Right cardiac atrium (tissue), 5 donors: ENCODE results near the gene B3GNT5. TPM values are rescaled to one million over a fixed set of nuclear protein-coding genes. Genes with fewer than 3 reads are reported as not detected.

Source experiments
- ATAC-seq, 2 donors: fragments of 200-7000 bp; cut with Tn5 transposase; one replicate each; pipeline versions ENCODE4 v1.8.0 to v1.9.1; 2020; ENCODE audit warnings: moderate library complexity in 2 of 2, mild to moderate bottlenecking in 1 of 2
- DNase-seq, 3 donors: peaks; one replicate each; pipeline ENCODE4 v3.0.0-alpha.2; 2020
- H3K27ac ChIP-seq: one replicate; pipeline ENCODE4 v1.5.1; 2013; ENCODE audit warnings: mild to moderate bottlenecking, low read length, control low read depth, moderate library complexity
- H3K27me3 ChIP-seq: one replicate; pipeline ENCODE4 v1.6.1; 2013; ENCODE audit not compliant: control insufficient read depth, insufficient read depth
- H3K4me1 ChIP-seq: one replicate; pipeline ENCODE4 v1.6.1; 2013; ENCODE audit warnings: low read length; ENCODE audit not compliant: control insufficient read depth, insufficient read depth
- H3K4me3 ChIP-seq: one replicate; pipeline ENCODE4 v1.5.1; 2013; ENCODE audit warnings: low read length, control low read depth
- H3K9me3 ChIP-seq: one replicate; pipeline ENCODE4 v1.6.1; 2013; ENCODE audit warnings: low read length; ENCODE audit not compliant: control insufficient read depth
- WGBS: extraction: QIAGEN DNeasy Blood & Tissue Kit; methylation state at CpG from one replicate; pipeline ENCODE4 v1.1.7; 2013; 5-methylcytosine and 5-hydroxymethylcytosine counted together
- intact Hi-C, 4 donors: fragments of 100-400 bp; cut with DNase I; formaldehyde crosslinking; loops; one replicate each; pipeline versions ENCODE4 v1.11.0 to v1.14.0; 2022 to 2023
- polyA plus RNA-seq: library from polyadenylated mRNA; stranded (reverse); fragments of 200-250 nt; gene quantifications from one replicate; pipeline ENCODE4 v1.2.3, GENCODE V29; 2013
- total RNA-seq, 4 donors: library from RNA; stranded (reverse); fragmentation: NEBNext Ultra II Directional; extraction: Animal tissue kit (Norgen Biotek cat#: 25700); gene quantifications; one replicate each; pipeline ENCODE4 v1.2.1, GENCODE V29; 2021
- donor health status: healthy with polysubstance abuse.
- donor health status: DM: no; HTN: yes; CAD: no.
- donor health status: DM: no; HTN: no; CAD: no.
- donor health status: DM: no; HTN: yes; CAD: no; lungs with severe emphysema.
- donor health status: DM: yes; HTN: yes; CAD: no.

The B3GNT5 gene
- total and polyA plus RNA-seq, 5 donors: 1.8 to 4.3 (median 2.5) TPM

GRCh38 chr3:183266454-183266853, 13.4 kb downstream of the B3GNT5 start:
- no peak overlapping the region for H3K27ac ChIP-seq
- no peak overlapping the region for H3K4me3 ChIP-seq
- no peaks in the 10 kb centered on the region for H3K27me3 ChIP-seq
- H3K9me3 ChIP-seq: no peaks in the 10 kb centered on the region
- intact Hi-C loops: no loop called here
- ATAC-seq: no peak
- H3K4me1 ChIP-seq: no peaks in the 10 kb centered on the region
- DNase-seq: no peak
- WGBS: 92% methylated on average over 3 of the region's 3 CpGs

DNA sequence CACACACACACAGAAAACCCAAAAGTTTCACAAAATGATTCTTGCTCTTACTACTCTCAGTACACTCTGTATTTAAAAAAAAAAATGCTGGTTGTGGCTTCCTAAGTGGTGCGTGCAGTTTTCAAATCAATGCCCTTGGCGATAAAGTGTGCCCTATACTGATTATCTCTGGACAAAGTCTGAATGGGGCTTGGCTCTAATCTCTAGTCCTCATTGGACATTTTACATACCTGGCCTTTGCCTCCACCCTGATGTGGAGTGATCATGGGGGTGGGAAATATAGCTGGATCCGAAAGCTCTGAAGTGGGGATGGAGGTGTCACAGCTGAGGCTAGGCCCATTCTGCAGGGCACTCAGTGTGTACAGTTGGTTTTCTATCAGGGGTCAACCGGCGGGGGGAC, 14.1 kb downstream of the B3GNT5 start:
- Histone ChIP-seq H3K4me3 (no peak overlapping the region), H3K27ac (no peak overlapping the region), H3K9me3 (no peaks in the 10 kb centered on the region), H3K4me1 (no peaks in the 10 kb centered on the region), H3K27me3 (no peaks in the 10 kb centered on the region)
- intact Hi-C loops: no loop called here
- ATAC-seq (no peak), DNase-seq (no peak)
- 98% methylated on average over 5 of the region's 5 CpGs for WGBS

GRCh38 chr3:183268366-183268765, 15.3 kb downstream of the B3GNT5 start:
- ATAC-seq (no peak), DNase-seq (no peak)
- no peak overlapping the region for H3K27ac ChIP-seq
- WGBS: 80% methylated on average over 5 of the region's 5 CpGs
- no peak overlapping the region for H3K4me3 ChIP-seq
- H3K27me3 ChIP-seq: no peaks in the 10 kb centered on the region
- intact Hi-C loops: no loop called here
- no peaks in the 10 kb centered on the region for H3K4me1 ChIP-seq
- H3K9me3 ChIP-seq: no peaks in the 10 kb centered on the region

DNA sequence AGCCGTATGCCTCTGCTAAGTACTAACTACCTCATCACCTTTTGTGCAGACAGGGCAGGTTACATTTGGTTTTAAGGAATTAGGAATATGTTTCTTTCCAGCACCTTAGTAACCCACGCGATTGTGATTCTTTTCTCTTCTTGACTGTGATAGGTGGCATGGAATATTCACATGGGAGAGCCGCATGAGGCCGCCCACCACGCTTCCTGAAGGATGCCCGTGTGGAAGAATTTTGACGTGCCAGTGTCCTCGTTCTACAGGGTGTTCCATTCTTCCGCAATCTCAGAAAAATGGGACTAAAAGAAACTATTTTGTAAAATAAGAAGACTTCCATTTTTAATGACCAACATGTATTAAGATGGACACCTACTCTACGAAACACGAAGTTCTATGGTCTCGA, 16.3 kb downstream of the B3GNT5 start:
- no peak overlapping the region for H3K4me3 ChIP-seq
- H3K27ac ChIP-seq: no peak overlapping the region
- no peaks in the 10 kb centered on the region for H3K9me3 ChIP-seq
- WGBS: 96% methylated on average over 13 of the region's 13 CpGs
- H3K4me1 ChIP-seq: no peaks in the 10 kb centered on the region
- no peaks in the 10 kb centered on the region for H3K27me3 ChIP-seq
- intact Hi-C loops: no loop called here
- ATAC-seq: no peak
- no peak for DNase-seq

- WGBS: 85% methylated on average over 7 of the region's 7 CpGs
- no peak overlapping the region for H3K4me3 ChIP-seq
- DNase-seq: no peak
- no peaks in the 10 kb centered on the region for H3K27me3 ChIP-seq
- no peak for ATAC-seq
- no peaks in the 10 kb centered on the region for H3K4me1 ChIP-seq
- intact Hi-C loops: no loop called here
- H3K9me3 ChIP-seq: no peaks in the 10 kb centered on the region
- no peak overlapping the region for H3K27ac ChIP-seq
Measured at GRCh38 chr3:183270344-183270743, 17.3 kb downstream of the B3GNT5 start.

- 95% methylated on average over 3 of the region's 3 CpGs for WGBS
- intact Hi-C loops: no loop called here
- no peaks in the 10 kb centered on the region for H3K9me3 ChIP-seq
- H3K4me1 ChIP-seq: no peaks in the 10 kb centered on the region
- DNase-seq (no peak), ATAC-seq (no peak)
- no peak overlapping the region for H3K27ac ChIP-seq
- no peaks in the 10 kb centered on the region for H3K27me3 ChIP-seq
- no peak overlapping the region for H3K4me3 ChIP-seq
Measured at GRCh38 chr3:183272142-183272541, 19.1 kb downstream of the B3GNT5 start.

DNA sequence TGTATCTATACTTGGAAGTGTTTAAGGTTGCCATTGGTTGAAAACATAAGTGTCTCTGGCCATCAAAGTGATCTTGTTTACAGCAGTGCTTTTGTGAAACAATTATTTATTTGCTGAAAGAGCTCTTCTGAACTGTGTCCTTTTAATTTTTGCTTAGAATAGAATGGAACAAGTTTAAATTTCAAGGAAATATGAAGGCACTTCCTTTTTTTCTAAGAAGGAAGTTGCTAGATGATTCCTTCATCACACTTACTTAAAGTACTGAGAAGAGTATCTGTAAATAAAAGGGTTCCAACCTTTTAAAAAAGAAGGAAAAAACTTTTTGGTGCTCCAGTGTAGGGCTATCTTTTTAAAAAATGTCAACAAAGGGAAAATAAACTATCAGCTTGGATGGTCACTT, 19.7 kb downstream of the B3GNT5 start:
- no peak overlapping the region for H3K27ac ChIP-seq
- DNase-seq (no peak), ATAC-seq (no peak)
- no peaks in the 10 kb centered on the region for H3K9me3 ChIP-seq
- no peaks in the 10 kb centered on the region for H3K27me3 ChIP-seq
- intact Hi-C loops: no loop called here
- no peak overlapping the region for H3K4me3 ChIP-seq
- no peaks in the 10 kb centered on the region for H3K4me1 ChIP-seq

- Histone ChIP-seq H3K4me1 (no peaks in the 10 kb centered on the region), H3K27ac (no peak overlapping the region), H3K4me3 (no peak overlapping the region), H3K9me3 (no peaks in the 10 kb centered on the region), H3K27me3 (no peaks in the 10 kb centered on the region)
- DNase-seq (no peak), ATAC-seq (no peak)
- intact Hi-C loops: no loop called here
- 89% methylated on average over 5 of the region's 5 CpGs for WGBS
Measured at GRCh38 chr3:183274609-183275008, 21.6 kb downstream of the B3GNT5 start.

- ATAC-seq: no peak
- Histone ChIP-seq H3K4me3 (no peak overlapping the region), H3K9me3 (no peaks in the 10 kb centered on the region), H3K4me1 (no peaks in the 10 kb centered on the region), H3K27ac (no peak overlapping the region), H3K27me3 (no peaks in the 10 kb centered on the region)
- no peak for DNase-seq
- 41% methylated on average over 2 of the region's 2 CpGs for WGBS
- intact Hi-C loops: no loop called here
Measured at GRCh38 chr3:183275418-183275817, 22.4 kb downstream of the B3GNT5 start.

DNA sequence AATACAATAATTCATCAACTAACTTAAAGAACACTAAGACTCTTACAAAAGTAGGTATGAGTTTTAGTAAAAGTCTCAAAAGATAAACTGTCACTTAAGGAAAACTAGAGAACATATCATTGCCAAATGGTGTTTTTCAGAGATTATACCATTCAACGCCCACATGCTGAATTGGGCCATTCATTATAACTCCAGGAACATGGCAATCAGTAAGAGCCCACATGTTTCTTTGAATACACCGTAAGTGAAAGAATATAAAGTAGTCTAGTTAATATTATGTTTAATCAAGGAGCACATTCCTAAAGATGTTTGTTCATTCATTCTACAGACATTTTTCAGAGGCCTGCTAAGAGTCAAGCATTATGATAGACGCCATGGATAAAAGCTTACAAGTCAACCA, 22.9 kb downstream of the B3GNT5 start:
- H3K27ac ChIP-seq: no peak overlapping the region
- H3K4me1 ChIP-seq: no peaks in the 10 kb centered on the region
- ATAC-seq (no peak), DNase-seq (no peak)
- 82% methylated on average over 3 of the region's 3 CpGs for WGBS
- intact Hi-C loops: no loop called here
- H3K9me3 ChIP-seq: no peaks in the 10 kb centered on the region
- no peak overlapping the region for H3K4me3 ChIP-seq
- no peaks in the 10 kb centered on the region for H3K27me3 ChIP-seq

- Histone ChIP-seq H3K27me3 (no peaks in the 10 kb centered on the region), H3K9me3 (no peaks in the 10 kb centered on the region), H3K27ac (no peak overlapping the region), H3K4me3 (no peak overlapping the region), H3K4me1 (no peaks in the 10 kb centered on the region)
- DNase-seq (no peak), ATAC-seq (no peak)
- 97% methylated on average over 5 of the region's 5 CpGs for WGBS
- intact Hi-C loops: no loop called here
Measured at GRCh38 chr3:183277260-183277659, 24.2 kb downstream of the B3GNT5 start.

- WGBS: 94% methylated on average over 4 of the region's 4 CpGs
- Histone ChIP-seq H3K9me3 (no peaks in the 10 kb centered on the region), H3K4me3 (no peak overlapping the region), H3K27ac (no peak overlapping the region), H3K27me3 (no peaks in the 10 kb centered on the region), H3K4me1 (no peaks in the 10 kb centered on the region)
- ATAC-seq (no peak), DNase-seq (no peak)
- intact Hi-C loops: no loop called here
Measured at GRCh38 chr3:183278479-183279088, 25.5 kb downstream of the B3GNT5 start.
